ENCODE measurements around the gene DAG1.

DNA sequence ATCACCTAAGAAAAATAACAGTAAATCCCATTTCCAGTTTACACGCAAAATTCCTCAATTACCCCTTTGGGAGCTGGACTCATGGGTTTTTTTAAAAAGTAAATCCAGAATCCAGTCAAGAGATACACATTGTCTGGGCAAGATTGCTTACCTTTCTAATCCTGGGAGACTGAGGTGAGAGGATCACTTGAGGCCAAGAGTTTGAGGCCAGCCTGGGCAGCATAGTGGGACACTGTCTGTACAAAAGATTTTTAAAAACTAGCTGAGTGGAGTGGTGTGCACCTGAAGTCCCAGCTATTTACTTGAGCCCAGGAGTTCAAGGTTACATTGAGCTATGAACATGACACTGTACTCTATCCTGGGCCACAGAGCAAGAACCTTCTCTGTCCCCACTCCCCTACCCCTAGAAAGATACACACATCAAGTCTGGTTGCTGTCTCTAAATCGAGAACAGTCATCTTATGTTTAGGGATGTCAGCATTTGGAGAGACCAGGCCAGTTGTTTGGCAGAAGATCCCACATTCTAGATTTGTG lies 39.0 kb downstream of the DAG1 start:
- TF ChIP-seq, protein P1, sequence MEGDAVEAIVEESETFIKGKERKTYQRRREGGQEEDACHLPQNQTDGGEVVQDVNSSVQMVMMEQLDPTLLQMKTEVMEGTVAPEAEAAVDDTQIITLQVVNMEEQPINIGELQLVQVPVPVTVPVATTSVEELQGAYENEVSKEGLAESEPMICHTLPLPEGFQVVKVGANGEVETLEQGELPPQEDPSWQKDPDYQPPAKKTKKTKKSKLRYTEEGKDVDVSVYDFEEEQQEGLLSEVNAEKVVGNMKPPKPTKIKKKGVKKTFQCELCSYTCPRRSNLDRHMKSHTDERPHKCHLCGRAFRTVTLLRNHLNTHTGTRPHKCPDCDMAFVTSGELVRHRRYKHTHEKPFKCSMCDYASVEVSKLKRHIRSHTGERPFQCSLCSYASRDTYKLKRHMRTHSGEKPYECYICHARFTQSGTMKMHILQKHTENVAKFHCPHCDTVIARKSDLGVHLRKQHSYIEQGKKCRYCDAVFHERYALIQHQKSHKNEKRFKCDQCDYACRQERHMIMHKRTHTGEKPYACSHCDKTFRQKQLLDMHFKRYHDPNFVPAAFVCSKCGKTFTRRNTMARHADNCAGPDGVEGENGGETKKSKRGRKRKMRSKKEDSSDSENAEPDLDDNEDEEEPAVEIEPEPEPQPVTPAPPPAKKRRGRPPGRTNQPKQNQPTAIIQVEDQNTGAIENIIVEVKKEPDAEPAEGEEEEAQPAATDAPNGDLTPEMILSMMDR (IDR thresholded peaks at IDR 0.05), result no peak
- TF ChIP-seq EZH2phosphoT487 (IDR thresholded peaks at IDR 0.05), result no peak
